GM12878 (cell line): Measurements from ENCODE around the gene SLC15A1. TPM values are rescaled to one million over a fixed set of nuclear protein-coding genes. Genes with fewer than 3 reads are reported as not detected.

Source experiments
- ATAC-seq: fragments of 200-7000 bp; cut with Tn5 transposase; 3 replicates; pipeline ENCODE4 v1.9.1; 2020; ENCODE audit warnings: mild to moderate bottlenecking, moderate library complexity
- BruUV-seq: library from RNA; stranded (reverse); fragments of 400-500 nt; replicated peaks from 2 replicates; lab custom pipeline; 2021; lab: Mats Ljungman, UMichigan
- CTCF ChIA-PET: fragments of 300-600 bp; sonication (Branson Sonifier 250); formaldehyde crosslinking; extraction: SDS; loops from one replicate; lab custom pipeline; 2021; ENCODE audit warnings: inconsistent platforms; lab: Yijun Ruan, JAX
- POLR2A ChIA-PET: fragments of 350-600 bp; formaldehyde crosslinking; extraction: SDS; loops from one replicate; lab custom pipeline; 2021; ENCODE audit warnings: inconsistent platforms; lab: Charles Lee
- RAD21 ChIA-PET: fragments of 300-600 bp; sonication (Branson Sonifier 250); formaldehyde crosslinking; loops from one replicate; lab custom pipeline; 2023; ENCODE audit warnings: antibody characterized with exemption; ENCODE audit not compliant: unreplicated experiment; lab: Charles Lee
- SMC1A ChIA-PET: fragments of 300-600 bp; sonication (Branson Sonifier 250); formaldehyde crosslinking; loops from one replicate; lab custom pipeline; 2023; ENCODE audit not compliant: unreplicated experiment, uncharacterized antibody; lab: Charles Lee
- DNase-seq: peaks from one replicate; pipeline ENCODE4 v3.0.0-alpha.2; 2011; ENCODE audit warnings: low read depth, low spot score
- FAIRE-seq: peaks from 3 replicates; lab custom pipeline; 2011; peaks lifted over from hg19 to GRCh38; lab: Jason Lieb, UNC
- H2AFZ ChIP-seq: 2 replicates; pipeline ENCODE4 v1.6.0; 2011; ENCODE audit warnings: low read depth, low read length, control low read depth; ENCODE audit not compliant: control insufficient read depth
- H3K27ac ChIP-seq: 2 replicates; pipeline ENCODE4 v1.5.1; 2011; ENCODE audit warnings: control low read depth; ENCODE audit not compliant: control insufficient read depth, insufficient read depth
- H3K27me3 ChIP-seq, 2 experiments: replicated peaks in 1 of 2; 2 replicates each; pipeline versions ENCODE4 v1.6.0 to v1.6.1; 2011; ENCODE audit warnings: low read length in 1 of 2; ENCODE audit not compliant: control insufficient read depth in 2 of 2, insufficient read depth in 2 of 2
- H3K36me3 ChIP-seq, 2 experiments: 2 replicates each; pipeline ENCODE4 v1.5.1; 2011; ENCODE audit warnings: low read length in 1 of 2; ENCODE audit not compliant: control insufficient read depth in 2 of 2, insufficient read depth in 2 of 2
- H3K4me1 ChIP-seq: 2 replicates; pipeline ENCODE4 v1.6.1; 2011; ENCODE audit warnings: mild to moderate bottlenecking, low read length, moderate library complexity, mixed read lengths; ENCODE audit not compliant: control insufficient read depth, insufficient read depth
- H3K4me2 ChIP-seq: 2 replicates; pipeline ENCODE4 v1.6.0; 2011; ENCODE audit warnings: control low read depth; ENCODE audit not compliant: control insufficient read depth, insufficient read depth
- H3K4me3 ChIP-seq: fragments of 200-600 bp; sonication (generic); 2 replicates; pipeline ENCODE4 v1.5.1; 2016
- H3K79me2 ChIP-seq: 2 replicates; pipeline ENCODE4 v1.6.0; 2011; ENCODE audit warnings: low read length; ENCODE audit not compliant: control insufficient read depth, insufficient read depth
- H3K9ac ChIP-seq: 2 replicates; pipeline ENCODE4 v1.8.0; 2011; ENCODE audit warnings: low read length, control low read depth, mixed read lengths; ENCODE audit not compliant: control insufficient read depth, insufficient read depth
- H3K9me3 ChIP-seq: replicated peaks from 3 replicates; pipeline ENCODE4 v1.5.1; 2011; ENCODE audit warnings: mild to moderate bottlenecking, low read length; ENCODE audit not compliant: control insufficient read depth, insufficient read depth
- H4K20me1 ChIP-seq: 2 replicates; pipeline ENCODE4 v1.6.0; 2011; ENCODE audit not compliant: control insufficient read depth, insufficient read depth
- ATF2 ChIP-seq: IDR thresholded peaks from 2 replicates; pipeline ENCODE4 v1.6.1; 2012; ENCODE audit warnings: low read length, inconsistent platforms
- BACH1 ChIP-seq: fragments of 450-650 bp; IDR thresholded peaks from 2 replicates; pipeline ENCODE4 v1.6.1; 2017; ENCODE audit warnings: mild to moderate bottlenecking, borderline replicate concordance
- CREM ChIP-seq: IDR thresholded peaks from 2 replicates; pipeline ENCODE4 v1.6.1; 2014; ENCODE audit warnings: antibody characterized with exemption, low read depth
- CTCF ChIP-seq, 3 experiments: IDR thresholded peaks in 2 of 3; conservative IDR thresholded peaks in 1 of 3; 2 replicates each; pipeline ENCODE4 v1.5.1; 2011; ENCODE audit warnings: low read depth in 3 of 3, low read length in 3 of 3, mild to moderate bottlenecking in 3 of 3, control low read depth in 2 of 3, moderate library complexity in 2 of 3, inconsistent platforms in 1 of 3, mixed read lengths in 1 of 3; ENCODE audit not compliant: control insufficient read depth in 2 of 3, insufficient read depth in 1 of 3; ENCODE audit errors: extremely low read depth in 1 of 3
- EED ChIP-seq: sonication (generic); IDR thresholded peaks from 2 replicates; pipeline ENCODE4 v1.6.1; 2016; ENCODE audit warnings: antibody characterized with exemption, low read depth
- HDAC6 ChIP-seq: fragments of 200-600 bp; sonication (generic); IDR thresholded peaks from one replicate; pipeline ENCODE4 v1.8.0; 2017; ENCODE audit warnings: antibody characterized with exemption; ENCODE audit not compliant: unreplicated experiment
- KAT2A ChIP-seq: conservative IDR thresholded peaks from 2 replicates; pipeline ENCODE4 v1.6.1; 2011; ENCODE audit warnings: low read depth, low read length; ENCODE audit not compliant: control insufficient read depth
- PAX5 ChIP-seq: IDR thresholded peaks from 2 replicates; pipeline ENCODE4 v1.6.1; 2011; ENCODE audit warnings: low read depth, low read length, borderline replicate concordance
- PBX3 ChIP-seq: IDR thresholded peaks from 2 replicates; pipeline ENCODE4 v1.6.1; 2011; ENCODE audit warnings: mild to moderate bottlenecking, low read depth, low read length, moderate library complexity; ENCODE audit not compliant: insufficient replicate concordance
- POU2F2 ChIP-seq: IDR thresholded peaks from 3 replicates; pipeline ENCODE4 v1.6.1; 2011; ENCODE audit warnings: low read depth, mild to moderate bottlenecking, low read length, borderline replicate concordance
- RELB ChIP-seq: fragments of 450-650 bp; IDR thresholded peaks from 2 replicates; pipeline ENCODE4 v1.6.1; 2017; ENCODE audit warnings: low read depth, mild to moderate bottlenecking, moderate library complexity
- RFX5 ChIP-seq: IDR thresholded peaks from 2 replicates; pipeline ENCODE4 v1.6.1; 2011; ENCODE audit warnings: low read depth, low read length, improper control_type of control experiment
- SMC3 ChIP-seq: IDR thresholded peaks from 2 replicates; pipeline ENCODE4 v1.6.1; 2011; ENCODE audit warnings: low read length, improper control_type of control experiment, borderline replicate concordance
- TARDBP ChIP-seq: IDR thresholded peaks from 2 replicates; pipeline ENCODE4 v1.6.1; 2016; ENCODE audit warnings: borderline replicate concordance
- ZBTB4 ChIP-seq: fragments of 450-650 bp; formaldehyde crosslinking; IDR thresholded peaks from 2 replicates; pipeline ENCODE4 v1.4.0; 2022; ENCODE audit warnings: mild to moderate bottlenecking, moderate library complexity
- WGBS: methylation state at CpG from one replicate; pipeline ENCODE4 v1.1.6; 2016; ENCODE audit warnings: low lambda C conversion rate; ENCODE audit not compliant: insufficient replicate concordance, insufficient coverage; ENCODE audit errors: missing lambda C conversion rate; 5-methylcytosine and 5-hydroxymethylcytosine counted together
- in situ Hi-C: fragments of 300-500 bp; cut with MboI; formaldehyde crosslinking; loops from 9 replicates; pipeline ENCODE4 v1.14.3; 2018; ENCODE audit warnings: mixed read lengths
- intact Hi-C: fragments of 100-400 bp; cut with micrococcal nuclease; formaldehyde crosslinking; loops from one replicate; pipeline ENCODE4 v1.14.2; 2022; ENCODE audit not compliant: unreplicated experiment
- polyA plus RNA-seq, 11 experiments: library from polyadenylated mRNA; depleted of rRNA in 4 of 11; unstranded in 6 of 11; stranded (reverse) in 5 of 11; fragments of >200 nt; fragmentation: Nextera tagmentation in 4 of 11; fragmentation: Illumina TruSeq in 1 of 11; extraction: Ambion mirVana in 4 of 11; extraction: Trizol in 1 of 11; gene quantifications; 1 replicate in 1 of 11; 2 replicates in 10 of 11; pipeline versions ENCODE4 v1.2.1 to v1.2.3, GENCODE V29; 2011 to 2016; ENCODE audit warnings: inconsistent platforms in 2 of 11, missing spikeins in 2 of 11, low read depth in 1 of 11
- total RNA-seq, 4 experiments: library from RNA; depleted of rRNA in 3 of 4; stranded (reverse); fragments of >200 nt in 3 of 4; fragmentation: Illumina TruSeq in 1 of 4; extraction: Trizol in 1 of 4; gene quantifications; 2 replicates each; pipeline versions ENCODE4 v1.2.1 to v1.2.3, GENCODE V29; 2013 to 2021

SLC15A1 gene
- total and polyA plus RNA-seq, 10 of the 15 experiments (the other 5 are each of a cell fraction or from before 2014, with no cell fraction given): not detected

GRCh38 chr13:98751861-98752466 lies 508 bp downstream of the SLC15A1 start:
- no peaks in the 10 kb centered on the region for H4K20me1 ChIP-seq
- CTCF ChIA-PET: no interaction called here
- H3K27me3 ChIP-seq: peaks cover 0 to 4% of the 10 kb centered on the region in 2 experiments; a peak in 3 of 4 replicates
- no peak overlapping the region for H3K4me2 ChIP-seq
- 46% methylated on average over 36 of the region's 36 CpGs for WGBS
- in situ Hi-C loops (no loop called here), intact Hi-C loops (no loop called here)
- POLR2A ChIA-PET: no interaction called here
- H3K9me3 ChIP-seq: peaks cover 5% of the 10 kb centered on the region; the same call in 2 of the 3 replicates
- H2AFZ ChIP-seq: no peak overlapping the region
- H3K4me3 ChIP-seq: no peak overlapping the region
- no peak overlapping the region for H3K27ac ChIP-seq
- no peaks in the 10 kb centered on the region for H3K36me3 ChIP-seq
- FAIRE-seq (no peak), ATAC-seq (no peak), DNase-seq (no peak)
- no TSS peak for BruUV-seq
- no peaks in the 10 kb centered on the region for H3K4me1 ChIP-seq
- RAD21 ChIA-PET: no interaction called here
- SMC1A ChIA-PET: no interaction called here
- H3K9ac ChIP-seq: no peak overlapping the region
- no peaks in the 10 kb centered on the region for H3K79me2 ChIP-seq
- TF ChIP-seq POU2F2 (no peak), PAX5 (no peak), PBX3 (no peak), TARDBP (no peak), HDAC6 (no peak), RELB (no peak), KAT2A (no peak), EED (no peak), CREM (no peak), ATF2 (no peak), CTCF (IDR thresholded peaks at IDR 0.05 in 2 of 3, conservative IDR thresholded peaks at IDR 0.05 in 1 of 3; ENCODE audit: control insufficient read depth in 2 of 3, extremely low read depth in 1 of 3, insufficient read depth in 1 of 3, low read depth in 3 of 3, low read length in 3 of 3) (no peak), ZBTB4 (CRISPR knock-in tag) (no peak), SMC3 (no peak), BACH1 (no peak), RFX5 (no peak)
